Measurements from ENCODE around the gene PKNOX1.
"Not testable (repeated sequence)": the region's sequence is repeated elsewhere in the genome, so short reads cannot be mapped to it uniquely, and the experiment has no call there.

PKNOX1 gene

DNA sequence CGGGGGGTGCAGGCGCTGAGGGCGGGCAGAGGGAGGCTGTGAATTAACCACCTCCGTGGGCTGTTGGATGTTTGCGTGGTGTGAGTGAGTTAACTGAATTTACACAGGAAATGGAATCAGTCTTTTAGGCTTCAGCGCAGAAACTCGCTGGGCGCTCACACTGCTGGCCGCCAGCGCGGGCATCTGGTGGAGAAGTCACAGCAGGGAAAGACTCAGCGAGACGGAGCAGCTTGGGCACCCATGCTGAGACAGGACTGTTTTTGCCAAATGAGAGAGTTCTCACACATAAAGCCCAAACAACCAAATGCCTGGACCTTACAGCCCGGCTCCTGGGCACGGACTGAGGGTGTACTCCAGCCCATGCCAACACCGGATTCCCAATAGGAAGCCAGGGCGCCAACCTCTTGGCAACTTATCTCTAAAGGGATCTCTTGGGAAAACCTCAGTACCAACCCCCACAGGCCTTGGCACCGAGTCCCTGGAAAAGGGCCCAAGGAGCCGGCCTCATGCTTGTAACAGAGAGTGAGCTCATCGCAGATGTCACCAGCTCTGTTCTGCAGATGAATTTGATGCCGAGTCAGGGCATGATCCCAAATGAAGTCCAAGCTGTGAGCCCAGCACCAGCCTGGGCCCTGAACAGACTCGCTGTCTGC, 90.0 kb downstream of the PKNOX1 start:
- DNase-seq: not testable (repeated sequence)

DNA sequence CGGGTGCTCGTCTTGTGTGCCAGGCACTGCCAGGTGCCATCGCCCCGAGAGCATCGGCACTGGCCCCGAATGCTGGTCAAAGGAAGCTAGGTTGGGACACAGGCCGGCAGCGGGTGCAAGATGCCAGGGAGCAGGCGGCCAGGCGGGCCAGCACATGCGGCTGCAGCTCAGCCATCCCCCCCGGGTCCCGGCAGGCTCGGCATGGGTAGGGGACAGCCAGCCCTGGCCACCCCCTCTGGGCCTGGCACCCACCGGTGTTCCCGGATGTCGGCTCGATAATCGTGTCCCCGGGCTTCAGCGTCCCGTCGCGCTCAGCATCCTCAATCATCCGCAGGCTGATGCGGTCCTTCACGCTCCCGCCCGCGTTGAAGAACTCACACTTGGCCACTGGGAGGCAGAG, 91.6 kb downstream of the PKNOX1 start:
- not testable (repeated sequence) for DNase-seq

GRCh38 chr21:43066690-43067089, 92.3 kb downstream of the PKNOX1 start:
- not testable (repeated sequence) for DNase-seq

GRCh38 chr21:43068065-43068464, 93.7 kb downstream of the PKNOX1 start:
- not testable (repeated sequence) for DNase-seq

GRCh38 chr21:43069682-43070081, 95.3 kb downstream of the PKNOX1 start:
- not testable (repeated sequence) for DNase-seq

DNA sequence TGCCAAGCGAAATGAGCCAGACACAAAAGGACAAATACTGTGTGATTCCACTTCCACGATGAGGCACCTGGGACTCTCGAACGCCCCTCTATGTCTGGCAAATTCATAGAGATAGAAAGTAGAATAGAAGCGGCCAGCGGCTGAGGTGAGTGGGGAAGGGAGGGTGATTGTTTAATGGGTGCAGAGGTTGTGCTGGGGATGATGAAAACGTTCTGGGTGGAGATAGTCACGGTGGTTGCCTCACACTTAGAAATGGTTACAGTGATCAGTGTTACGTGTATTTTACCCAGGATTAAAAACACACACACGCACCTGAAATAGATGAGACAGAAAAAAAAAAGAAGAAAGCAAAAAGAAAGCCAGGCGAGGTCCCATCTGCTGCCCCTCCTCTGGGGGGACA, 98.4 kb downstream of the PKNOX1 start:
- not testable (repeated sequence) for DNase-seq

DNA sequence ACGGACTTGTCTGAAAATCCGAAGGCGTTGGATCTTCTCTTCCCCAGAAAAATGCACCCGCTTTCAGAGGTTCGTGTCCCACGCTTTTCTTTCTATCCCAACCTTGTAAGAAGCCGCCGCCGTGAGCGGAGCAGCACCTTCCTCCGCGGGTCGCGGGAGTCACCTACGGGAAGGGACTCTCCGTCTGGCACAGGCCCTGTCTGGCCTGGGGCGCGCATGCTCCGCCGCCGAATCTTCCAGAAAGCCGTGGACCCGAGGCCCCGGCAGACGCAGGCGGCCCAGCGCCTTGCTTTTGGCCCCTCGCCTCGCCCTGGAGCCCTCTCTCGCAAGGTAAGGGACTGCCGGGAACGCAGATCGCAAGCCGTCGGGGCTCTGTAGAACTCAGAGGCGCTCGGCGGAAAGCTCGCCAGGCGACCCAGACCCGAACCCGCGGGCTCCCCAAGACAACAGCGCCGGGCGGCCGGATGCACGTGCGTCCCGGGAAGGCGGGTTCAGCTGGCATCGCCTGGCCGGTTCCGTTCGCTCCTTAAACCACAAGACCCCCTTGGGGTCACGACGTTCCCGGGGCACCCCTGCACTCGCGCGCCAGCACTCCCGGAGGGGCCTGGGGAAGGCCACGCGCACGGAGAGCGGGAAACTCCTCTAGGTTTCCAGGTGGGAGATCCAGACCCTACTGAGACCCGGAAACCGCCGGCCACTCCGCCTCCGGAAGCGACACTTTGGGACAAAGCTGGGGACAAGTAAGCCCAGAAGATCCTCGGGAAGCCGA, 100.2 kb downstream of the PKNOX1 start:
- DNase-seq: not testable (repeated sequence)

GRCh38 chr21:43075170-43076022, 101.0 kb downstream of the PKNOX1 start, which contains the start of gene CBS:
TSS of gene CBS (minus strand) at chr21:43075835. CDS start at chr21:43072193, 3,642 bp downstream.
- not testable (repeated sequence) for DNase-seq

- not testable (repeated sequence) for DNase-seq
These were observed 101.8 kb downstream of the PKNOX1 start for GRCh38 chr21:43076023-43076637.

DNA sequence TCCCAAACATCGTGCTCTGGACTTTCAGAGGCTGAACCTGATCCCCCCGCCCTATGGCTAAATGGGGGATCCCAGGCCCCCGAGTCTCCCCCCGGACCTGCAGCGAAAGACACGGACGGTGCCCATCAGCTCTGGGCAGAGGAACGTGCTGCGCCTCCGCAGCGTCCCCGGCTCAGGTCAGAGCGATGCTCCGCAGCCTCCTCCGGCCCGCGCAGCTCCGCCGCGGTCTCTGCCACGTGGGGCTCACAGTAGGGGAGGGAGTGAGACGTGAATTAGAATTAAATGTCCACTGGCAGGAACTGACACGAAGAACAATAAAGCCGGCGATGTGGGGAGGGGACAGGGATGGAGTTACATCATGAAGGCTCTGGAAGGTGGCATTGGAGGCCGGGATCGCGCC, 102.3 kb downstream of the PKNOX1 start:
- not testable (repeated sequence) for DNase-seq

GRCh38 chr21:43082587-43083300, 108.4 kb downstream of the PKNOX1 start:
- not testable (repeated sequence) for DNase-seq
